ENCODE results near the gene KLHDC10. TPM values are rescaled to one million over a fixed set of nuclear protein-coding genes. Genes with fewer than 3 reads are reported as not detected.
A peak's percentile ranks its signal among the peaks of the same experiment; 100 is the strongest.

The KLHDC10 gene
- total and polyA plus RNA-seq, 4 experiments from 2014 or later = 0.46 to 22.3 (median 11.7) TPM

- no peaks in the 10 kb centered on the region for H3K36me3 ChIP-seq (ENCODE audit: insufficient read depth, low read length)
- Mint-ChIP-seq H3K9me3 (no peaks in the 10 kb centered on the region), H3K27me3 (no peaks in the 10 kb centered on the region), H3K4me3 (no peak overlapping the region), H3K36me3 (peaks cover 4 to 12% of the 10 kb centered on the region in 2 donors), H3K4me1 (peaks cover 13 to 31% (median 18%) of the 10 kb centered on the region in 4 donors), H3K27ac (no peak overlapping the region)
- POLR2A ChIA-PET (ENCODE audit: partially characterized antibody) = no interaction called here
- no peak overlapping the region for H3K27ac ChIP-seq (ENCODE audit: low read depth, low read length)
- peaks cover 5% of the 10 kb centered on the region for H3K4me1 ChIP-seq (ENCODE audit: insufficient read depth, low read length)
- no peak overlapping the region for H3K4me3 ChIP-seq (ENCODE audit: low read length in 2 of 2)
- H3K27me3 ChIP-seq (ENCODE audit: insufficient read depth, low read length) = no peaks in the 10 kb centered on the region
- intact Hi-C loops (cut with micrococcal nuclease) = no loop called here
- CTCF ChIA-PET (ENCODE audit: partially characterized antibody) = no interaction called here
- H3K9me3 ChIP-seq (ENCODE audit: control insufficient read depth in 1 of 2, low read length in 2 of 2) = no peaks in the 10 kb centered on the region
- no peak for DNase-seq
Observed at GRCh38 chr7:130090745-130091532, 20.6 kb downstream of the KLHDC10 start.

DNA sequence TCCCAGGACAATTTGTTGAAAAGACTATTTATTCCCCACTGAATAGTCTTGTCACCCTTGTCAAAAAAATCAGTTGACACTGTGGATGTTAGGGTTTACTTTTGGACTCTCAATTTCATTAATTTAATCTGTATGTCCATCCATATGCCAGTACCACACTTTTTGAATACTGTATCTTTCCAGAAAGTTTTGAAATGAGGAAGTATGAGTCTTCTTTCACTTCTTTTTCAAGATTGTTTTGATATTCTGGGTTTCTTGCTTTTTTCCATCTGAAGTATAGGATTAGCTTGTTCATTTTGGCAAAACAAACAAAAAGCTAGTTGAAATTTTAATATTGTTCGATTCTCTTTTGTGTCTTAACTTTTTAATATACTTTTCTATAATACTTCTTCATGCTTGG lies 21.7 kb downstream of the KLHDC10 start:
- Histone ChIP-seq H3K27ac (ENCODE audit: low read depth, low read length) (no peak overlapping the region), H3K4me3 (ENCODE audit: low read length in 2 of 2) (no peak overlapping the region), H3K36me3 (ENCODE audit: insufficient read depth, low read length) (no peaks in the 10 kb centered on the region), H3K27me3 (ENCODE audit: insufficient read depth, low read length) (no peaks in the 10 kb centered on the region), H3K4me1 (ENCODE audit: insufficient read depth, low read length) (peaks cover 5% of the 10 kb centered on the region), H3K9me3 (ENCODE audit: control insufficient read depth in 1 of 2, low read length in 2 of 2) (no peaks in the 10 kb centered on the region)
- no peak for DNase-seq
- Mint-ChIP-seq H3K36me3 (peaks cover 4 to 15% of the 10 kb centered on the region in 2 donors), H3K27ac (no peak overlapping the region), H3K4me1 (peaks cover 11 to 30% (median 17%) of the 10 kb centered on the region in 4 donors), H3K27me3 (no peaks in the 10 kb centered on the region), H3K9me3 (no peaks in the 10 kb centered on the region), H3K4me3 (no peak overlapping the region)
- CTCF ChIA-PET (ENCODE audit: partially characterized antibody) = no interaction called here
- intact Hi-C loops (cut with micrococcal nuclease) = no loop called here
- POLR2A ChIA-PET (ENCODE audit: partially characterized antibody) = no interaction called here

DNA sequence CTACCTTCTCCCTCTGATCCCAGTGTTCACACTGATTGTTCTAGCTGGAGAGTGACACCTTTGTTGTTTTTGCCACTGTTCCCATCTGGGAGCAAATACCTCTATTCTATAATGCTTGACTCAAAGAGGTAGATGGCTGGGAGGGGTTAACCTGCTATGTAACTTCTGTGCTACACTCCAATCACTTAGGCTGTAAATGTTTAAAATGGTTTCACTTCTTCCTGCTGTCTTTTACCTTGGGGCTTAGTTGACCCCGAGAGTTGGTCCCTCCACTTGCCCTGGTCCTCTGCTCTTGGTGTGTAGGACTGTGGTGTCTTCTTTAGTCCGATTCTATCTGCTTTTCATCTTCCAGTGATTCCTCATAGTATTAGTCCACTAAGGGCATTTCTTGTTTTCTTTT lies 22.3 kb downstream of the KLHDC10 start:
- peaks cover 5% of the 10 kb centered on the region for H3K4me1 ChIP-seq (ENCODE audit: insufficient read depth, low read length)
- H3K27ac Mint-ChIP-seq = peak overlapping the region in 1 of 7 donors; percentile 79
- DNase-seq = no peak
- peaks cover 11 to 26% (median 15%) of the 10 kb centered on the region in 4 donors for H3K4me1 Mint-ChIP-seq
- ChIA-PET CTCF (ENCODE audit: partially characterized antibody) (interaction anchor here (1.0 kb wide), 1 partner anchor 20 kb away, joined by 3 read pairs; no protein-coding TSS in a partner anchor), POLR2A (ENCODE audit: partially characterized antibody) (no interaction called here)
- no peaks in the 10 kb centered on the region for H3K9me3 Mint-ChIP-seq
- intact Hi-C loops (cut with micrococcal nuclease) = no loop called here
- H3K27ac ChIP-seq (ENCODE audit: low read depth, low read length) = no peak overlapping the region
- no peaks in the 10 kb centered on the region for H3K9me3 ChIP-seq (ENCODE audit: control insufficient read depth in 1 of 2, low read length in 2 of 2)
- H3K36me3 ChIP-seq (ENCODE audit: insufficient read depth, low read length) = no peaks in the 10 kb centered on the region
- no peak overlapping the region for H3K4me3 ChIP-seq (ENCODE audit: low read length in 2 of 2)
- no peaks in the 10 kb centered on the region for H3K27me3 Mint-ChIP-seq
- H3K36me3 Mint-ChIP-seq = peaks cover 4 to 16% of the 10 kb centered on the region in 2 donors
- H3K27me3 ChIP-seq (ENCODE audit: insufficient read depth, low read length) = no peaks in the 10 kb centered on the region
- H3K4me3 Mint-ChIP-seq = no peak overlapping the region

DNA sequence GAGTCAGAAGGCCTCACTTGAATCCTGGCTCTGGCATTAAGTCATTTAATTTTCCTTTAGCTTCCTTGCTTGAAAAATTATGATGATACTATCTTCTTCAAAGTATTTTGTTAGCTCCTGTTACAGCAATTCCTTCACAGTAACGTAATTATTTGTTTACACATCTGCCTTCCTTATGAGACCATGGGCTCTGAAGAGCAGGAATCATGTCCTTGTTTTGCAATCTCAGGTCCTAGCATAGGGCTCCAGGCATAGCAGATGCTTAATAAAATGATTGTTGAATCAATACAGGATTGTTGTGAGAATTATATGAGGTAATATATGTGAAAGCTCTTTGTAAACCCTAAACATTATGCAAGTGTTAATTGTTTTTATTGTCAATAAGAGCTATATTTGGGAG lies 25.5 kb downstream of the KLHDC10 start:
- intact Hi-C loops (cut with micrococcal nuclease) = no loop called here
- H3K4me1 Mint-ChIP-seq = peaks cover 8 to 19% (median 13%) of the 10 kb centered on the region in 4 donors
- Histone ChIP-seq H3K36me3 (ENCODE audit: insufficient read depth, low read length) (no peaks in the 10 kb centered on the region), H3K27me3 (ENCODE audit: insufficient read depth, low read length) (no peaks in the 10 kb centered on the region), H3K4me1 (ENCODE audit: insufficient read depth, low read length) (no peaks in the 10 kb centered on the region), H3K9me3 (ENCODE audit: control insufficient read depth in 1 of 2, low read length in 2 of 2) (no peaks in the 10 kb centered on the region), H3K27ac (ENCODE audit: low read depth, low read length) (no peak overlapping the region), H3K4me3 (ENCODE audit: low read length in 2 of 2) (no peak overlapping the region)
- no peak overlapping the region for H3K27ac Mint-ChIP-seq
- ChIA-PET POLR2A (ENCODE audit: partially characterized antibody) (no interaction called here), CTCF (ENCODE audit: partially characterized antibody) (interaction anchor here (1.1 to 1.4 kb wide), 3 partner anchors 8 to 15 kb away, joined by 3 to 4 read pairs (median 4); no protein-coding TSS in a partner anchor)
- no peak overlapping the region for H3K4me3 Mint-ChIP-seq
- peaks cover 5 to 21% of the 10 kb centered on the region in 2 donors for H3K36me3 Mint-ChIP-seq
- H3K9me3 Mint-ChIP-seq = no peaks in the 10 kb centered on the region
- DNase-seq = no peak
- no peaks in the 10 kb centered on the region for H3K27me3 Mint-ChIP-seq

DNA sequence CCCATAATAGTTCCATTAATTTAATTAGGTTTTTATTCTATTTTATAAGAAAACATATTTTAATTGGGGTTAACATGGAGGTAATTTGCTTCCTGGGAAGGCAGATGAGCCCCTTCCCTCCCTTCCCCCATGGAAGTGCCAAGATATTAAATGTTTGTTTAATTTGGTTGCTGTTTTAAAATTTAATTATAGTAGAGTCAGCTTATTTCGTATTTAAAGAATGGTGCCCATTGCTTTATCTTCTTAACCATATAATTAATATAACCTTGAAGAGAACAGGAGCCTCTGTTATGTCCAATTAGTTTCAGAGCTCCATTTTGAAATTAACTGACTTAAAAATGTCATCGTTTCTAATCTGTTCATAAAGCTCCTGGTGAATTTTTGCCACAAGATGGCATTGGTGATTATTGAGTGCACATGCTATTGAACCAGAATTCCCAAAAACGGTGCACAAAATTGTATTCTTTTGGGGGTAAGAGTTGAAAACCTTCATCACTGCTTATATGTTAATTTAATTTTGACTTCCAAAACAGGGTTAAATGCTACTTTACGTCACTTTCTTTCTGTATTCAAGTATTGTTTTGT lies 26.0 kb downstream of the KLHDC10 start:
- Mint-ChIP-seq H3K27me3 (no peaks in the 10 kb centered on the region), H3K4me3 (no peak overlapping the region), H3K27ac (no peak overlapping the region), H3K36me3 (peaks cover 5 to 19% of the 10 kb centered on the region in 2 donors), H3K9me3 (no peaks in the 10 kb centered on the region), H3K4me1 (peaks cover 6 to 14% (median 8%) of the 10 kb centered on the region in 4 donors)
- no peaks in the 10 kb centered on the region for H3K36me3 ChIP-seq (ENCODE audit: insufficient read depth, low read length)
- ChIA-PET CTCF (ENCODE audit: partially characterized antibody) (interaction anchor here (1.1 to 1.4 kb wide), 3 partner anchors 9 to 16 kb away, joined by 3 to 4 read pairs (median 4); no protein-coding TSS in a partner anchor), POLR2A (ENCODE audit: partially characterized antibody) (no interaction called here)
- no peak overlapping the region for H3K4me3 ChIP-seq (ENCODE audit: low read length in 2 of 2)
- DNase-seq = no peak
- no peaks in the 10 kb centered on the region for H3K9me3 ChIP-seq (ENCODE audit: control insufficient read depth in 1 of 2, low read length in 2 of 2)
- no peaks in the 10 kb centered on the region for H3K4me1 ChIP-seq (ENCODE audit: insufficient read depth, low read length)
- H3K27me3 ChIP-seq (ENCODE audit: insufficient read depth, low read length) = no peaks in the 10 kb centered on the region
- intact Hi-C loops (cut with micrococcal nuclease) = no loop called here
- H3K27ac ChIP-seq (ENCODE audit: low read depth, low read length) = no peak overlapping the region

DNA sequence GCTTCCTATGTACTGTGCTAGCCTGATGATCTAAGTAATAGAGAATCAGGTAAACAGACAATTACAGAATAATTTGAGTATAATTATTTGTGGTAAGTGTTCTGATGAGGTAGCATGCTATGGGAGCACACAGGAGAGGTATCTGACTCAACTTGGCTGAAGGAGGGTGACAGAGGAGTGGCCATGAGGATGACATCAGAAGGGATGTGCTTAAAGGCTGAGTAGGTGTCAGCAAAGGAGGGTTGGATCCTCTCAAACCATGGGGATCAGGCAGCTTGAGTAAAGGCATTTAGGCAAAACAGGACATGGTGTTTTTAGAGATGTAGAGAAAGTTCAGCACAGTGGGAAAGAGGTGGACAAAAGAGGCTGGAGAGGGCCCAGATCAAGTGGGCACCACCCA lies 29.0 kb downstream of the KLHDC10 start:
- H3K4me3 ChIP-seq (ENCODE audit: low read length in 2 of 2) = no peak overlapping the region
- H3K4me1 ChIP-seq (ENCODE audit: insufficient read depth, low read length) = no peaks in the 10 kb centered on the region
- intact Hi-C loops (cut with micrococcal nuclease) = no loop called here
- no peak overlapping the region for H3K27ac ChIP-seq (ENCODE audit: low read depth, low read length)
- H3K4me3 Mint-ChIP-seq = no peak overlapping the region
- ChIA-PET CTCF (ENCODE audit: partially characterized antibody) (interaction anchor here (0.8 to 1.1 kb wide), 2 partner anchors 12 to 36 kb away, joined by 3 read pairs; no protein-coding TSS in a partner anchor), POLR2A (ENCODE audit: partially characterized antibody) (no interaction called here)
- no peaks in the 10 kb centered on the region for H3K36me3 ChIP-seq (ENCODE audit: insufficient read depth, low read length)
- no peaks in the 10 kb centered on the region for H3K9me3 Mint-ChIP-seq
- DNase-seq = no peak
- H3K4me1 Mint-ChIP-seq = peaks cover 0 to 7% (median under 1%) of the 10 kb centered on the region in 4 donors
- no peaks in the 10 kb centered on the region for H3K27me3 Mint-ChIP-seq
- peaks cover 9 to 17% of the 10 kb centered on the region in 2 donors for H3K36me3 Mint-ChIP-seq
- H3K9me3 ChIP-seq (ENCODE audit: control insufficient read depth in 1 of 2, low read length in 2 of 2) = no peaks in the 10 kb centered on the region
- no peak overlapping the region for H3K27ac Mint-ChIP-seq
- H3K27me3 ChIP-seq (ENCODE audit: insufficient read depth, low read length) = no peaks in the 10 kb centered on the region

- Histone ChIP-seq H3K36me3 (ENCODE audit: insufficient read depth, low read length) (no peaks in the 10 kb centered on the region), H3K27me3 (ENCODE audit: insufficient read depth, low read length) (no peaks in the 10 kb centered on the region), H3K27ac (ENCODE audit: low read depth, low read length) (no peak overlapping the region), H3K4me1 (ENCODE audit: insufficient read depth, low read length) (no peaks in the 10 kb centered on the region), H3K4me3 (ENCODE audit: low read length in 2 of 2) (no peak overlapping the region), H3K9me3 (ENCODE audit: control insufficient read depth in 1 of 2, low read length in 2 of 2) (no peaks in the 10 kb centered on the region)
- Mint-ChIP-seq H3K36me3 (peaks cover 10 to 19% of the 10 kb centered on the region in 2 donors), H3K4me3 (no peak overlapping the region), H3K27ac (no peak overlapping the region), H3K27me3 (no peaks in the 10 kb centered on the region), H3K9me3 (no peaks in the 10 kb centered on the region), H3K4me1 (peaks cover 0 to 3% (median under 1%) of the 10 kb centered on the region in 4 donors)
- DNase-seq = no peak
- CTCF ChIA-PET (ENCODE audit: partially characterized antibody) = no interaction called here
- POLR2A ChIA-PET (ENCODE audit: partially characterized antibody) = no interaction called here
- intact Hi-C loops (cut with micrococcal nuclease) = no loop called here
Observed at GRCh38 chr7:130102588-130102987, 32.3 kb downstream of the KLHDC10 start.
